IPS-20b (cell line): ENCODE data around the gene ASCC1.
"Not testable (repeated sequence)": the region's sequence is repeated elsewhere in the genome, so short reads cannot be mapped to it uniquely, and the experiment has no call there.

Source experiments
- H3K27ac ChIP-seq: one replicate; pipeline ENCODE4 v1.5.1; 2013; ENCODE audit warnings: low read length
- H3K27me3 ChIP-seq: 2 replicates; pipeline ENCODE4 v1.6.1; 2013; ENCODE audit warnings: mild to moderate bottlenecking, low read length, inconsistent platforms; ENCODE audit not compliant: insufficient read depth
- H3K36me3 ChIP-seq: 2 replicates; pipeline ENCODE4 v1.6.1; 2013; ENCODE audit warnings: low read depth, mild to moderate bottlenecking, inconsistent platforms, low read length, moderate library complexity; ENCODE audit not compliant: insufficient read depth
- H3K4me1 ChIP-seq: 2 replicates; pipeline ENCODE4 v1.6.1; 2013; ENCODE audit warnings: mild to moderate bottlenecking, control low read depth, inconsistent platforms, low read length, moderate library complexity; ENCODE audit not compliant: insufficient read depth
- H3K4me3 ChIP-seq: 2 replicates; pipeline ENCODE4 v1.5.1; 2013; ENCODE audit warnings: mild to moderate bottlenecking, low read length, inconsistent platforms
- H3K9ac ChIP-seq: 2 replicates; pipeline ENCODE4 v1.6.1; 2013; ENCODE audit warnings: low read depth, mild to moderate bottlenecking, inconsistent platforms, low read length, moderate library complexity
- H3K9me3 ChIP-seq: 2 replicates; pipeline ENCODE4 v1.6.1; 2013; ENCODE audit warnings: mild to moderate bottlenecking, low read depth, low read length, inconsistent platforms; ENCODE audit not compliant: insufficient read depth

The ASCC1 gene

GRCh38 chr10:72116372-72116771 lies 99.7 kb downstream of the ASCC1 start:
- Histone ChIP-seq H3K9me3 (peaks cover 8% of the 10 kb centered on the region), H3K9ac (no peak overlapping the region), H3K27ac (no peak overlapping the region), H3K36me3 (no peaks in the 10 kb centered on the region), H3K27me3 (no peaks in the 10 kb centered on the region), H3K4me1 (no peaks in the 10 kb centered on the region), H3K4me3 (no peak overlapping the region)

GRCh38 chr10:72114706-72115450 lies 101.2 kb downstream of the ASCC1 start:
- H3K4me1 ChIP-seq = no peaks in the 10 kb centered on the region
- H3K36me3 ChIP-seq = no peaks in the 10 kb centered on the region
- no peak overlapping the region for H3K9ac ChIP-seq
- H3K27ac ChIP-seq = no peak overlapping the region
- peaks cover 8% of the 10 kb centered on the region for H3K9me3 ChIP-seq
- H3K4me3 ChIP-seq = no peak overlapping the region
- H3K27me3 ChIP-seq = no peaks in the 10 kb centered on the region

- Histone ChIP-seq H3K9me3 (no peaks in the 10 kb centered on the region), H3K4me3 (no peak overlapping the region), H3K9ac (no peak overlapping the region), H3K4me1 (no peaks in the 10 kb centered on the region), H3K27me3 (no peaks in the 10 kb centered on the region), H3K27ac (no peak overlapping the region), H3K36me3 (no peaks in the 10 kb centered on the region)
Measured at GRCh38 chr10:72110673-72111401, 105.2 kb downstream of the ASCC1 start.

GRCh38 chr10:72109636-72110157 lies 106.4 kb downstream of the ASCC1 start:
- no peaks in the 10 kb centered on the region for H3K27me3 ChIP-seq
- no peaks in the 10 kb centered on the region for H3K36me3 ChIP-seq
- H3K4me3 ChIP-seq = no peak overlapping the region
- H3K27ac ChIP-seq = no peak overlapping the region
- no peaks in the 10 kb centered on the region for H3K9me3 ChIP-seq
- no peak overlapping the region for H3K9ac ChIP-seq
- H3K4me1 ChIP-seq = no peaks in the 10 kb centered on the region

GRCh38 chr10:72108830-72109635 lies 107.0 kb downstream of the ASCC1 start:
- Histone ChIP-seq H3K27me3 (no peaks in the 10 kb centered on the region), H3K27ac (no peak overlapping the region), H3K36me3 (no peaks in the 10 kb centered on the region), H3K9me3 (no peaks in the 10 kb centered on the region), H3K4me3 (no peak overlapping the region), H3K9ac (no peak overlapping the region), H3K4me1 (no peaks in the 10 kb centered on the region)

- not testable (repeated sequence) for H3K9ac ChIP-seq, H3K4me1 ChIP-seq, H3K27ac ChIP-seq, H3K9me3 ChIP-seq, H3K36me3 ChIP-seq, H3K4me3 ChIP-seq, H3K27me3 ChIP-seq
Measured at GRCh38 chr10:72108004-72108370, 108.1 kb downstream of the ASCC1 start.

- H3K36me3 ChIP-seq = no peaks in the 10 kb centered on the region
- no peaks in the 10 kb centered on the region for H3K27me3 ChIP-seq
- no peak overlapping the region for H3K4me3 ChIP-seq
- no peaks in the 10 kb centered on the region for H3K9me3 ChIP-seq
- H3K9ac ChIP-seq = no peak overlapping the region
- H3K4me1 ChIP-seq = no peaks in the 10 kb centered on the region
- H3K27ac ChIP-seq = no peak overlapping the region
Measured at GRCh38 chr10:72107325-72108003, 108.6 kb downstream of the ASCC1 start.

GRCh38 chr10:72106896-72107295 lies 109.2 kb downstream of the ASCC1 start:
- Histone ChIP-seq H3K4me1 (no peaks in the 10 kb centered on the region), H3K27ac (no peak overlapping the region), H3K4me3 (no peak overlapping the region), H3K9ac (no peak overlapping the region), H3K36me3 (no peaks in the 10 kb centered on the region), H3K9me3 (no peaks in the 10 kb centered on the region), H3K27me3 (no peaks in the 10 kb centered on the region)

- no peak overlapping the region for H3K27ac ChIP-seq
- no peak overlapping the region for H3K9ac ChIP-seq
- no peaks in the 10 kb centered on the region for H3K9me3 ChIP-seq
Measured at GRCh38 chr10:72106154-72106849, 109.8 kb downstream of the ASCC1 start.

GRCh38 chr10:72105710-72106109 lies 110.4 kb downstream of the ASCC1 start:
- H3K9ac ChIP-seq = no peak overlapping the region
- H3K27me3 ChIP-seq = no peaks in the 10 kb centered on the region
- H3K4me1 ChIP-seq = no peaks in the 10 kb centered on the region
- no peaks in the 10 kb centered on the region; the same call in 1 of the 2 replicates for H3K36me3 ChIP-seq
- no peaks in the 10 kb centered on the region for H3K9me3 ChIP-seq
- no peak overlapping the region for H3K27ac ChIP-seq
- H3K4me3 ChIP-seq = no peak overlapping the region

More at GRCh38 chr10:72106154-72106849, 109.8 kb downstream of the ASCC1 start:
- H3K36me3 ChIP-seq = no peaks in the 10 kb centered on the region
- no peaks in the 10 kb centered on the region for H3K4me1 ChIP-seq
- no peaks in the 10 kb centered on the region for H3K27me3 ChIP-seq
- no peak overlapping the region for H3K4me3 ChIP-seq

GRCh38 chr10:72105098-72105475 lies 111.0 kb downstream of the ASCC1 start:
- Histone ChIP-seq H3K4me1 (no peaks in the 10 kb centered on the region), H3K27me3 (no peaks in the 10 kb centered on the region), H3K36me3 (no peaks in the 10 kb centered on the region; the same call in 1 of the 2 replicates), H3K9ac (no peak overlapping the region), H3K9me3 (no peaks in the 10 kb centered on the region), H3K27ac (no peak overlapping the region), H3K4me3 (no peak overlapping the region)
